Prostate gland (tissue), 2 donors: ENCODE measurements around the gene ANXA2.

Experiments
- POLR2AphosphoS5 ChIP-seq: sonication (generic); formaldehyde crosslinking; IDR thresholded peaks from one replicate; pipeline ENCODE4 v1.6.1; 2017; ENCODE audit warnings: antibody characterized with exemption
- TF ChIP-seq, protein P1 (sequence below), 4 experiments: fragments of 200-600 bp in 2 of 4; fragments of 450-650 bp in 2 of 4; sonication (generic) in 2 of 4; IDR thresholded peaks; 1 replicate in 3 of 4; 2 replicates in 1 of 4; pipeline ENCODE4 v1.5.1; 2016 to 2019; ENCODE audit warnings: antibody characterized with exemption in 4 of 4, mild to moderate bottlenecking in 2 of 4, moderate library complexity in 2 of 4

GRCh38 chr15:60384526-60385126, 13.2 kb downstream of the ANXA2 start:
- TF ChIP-seq, protein P1, sequence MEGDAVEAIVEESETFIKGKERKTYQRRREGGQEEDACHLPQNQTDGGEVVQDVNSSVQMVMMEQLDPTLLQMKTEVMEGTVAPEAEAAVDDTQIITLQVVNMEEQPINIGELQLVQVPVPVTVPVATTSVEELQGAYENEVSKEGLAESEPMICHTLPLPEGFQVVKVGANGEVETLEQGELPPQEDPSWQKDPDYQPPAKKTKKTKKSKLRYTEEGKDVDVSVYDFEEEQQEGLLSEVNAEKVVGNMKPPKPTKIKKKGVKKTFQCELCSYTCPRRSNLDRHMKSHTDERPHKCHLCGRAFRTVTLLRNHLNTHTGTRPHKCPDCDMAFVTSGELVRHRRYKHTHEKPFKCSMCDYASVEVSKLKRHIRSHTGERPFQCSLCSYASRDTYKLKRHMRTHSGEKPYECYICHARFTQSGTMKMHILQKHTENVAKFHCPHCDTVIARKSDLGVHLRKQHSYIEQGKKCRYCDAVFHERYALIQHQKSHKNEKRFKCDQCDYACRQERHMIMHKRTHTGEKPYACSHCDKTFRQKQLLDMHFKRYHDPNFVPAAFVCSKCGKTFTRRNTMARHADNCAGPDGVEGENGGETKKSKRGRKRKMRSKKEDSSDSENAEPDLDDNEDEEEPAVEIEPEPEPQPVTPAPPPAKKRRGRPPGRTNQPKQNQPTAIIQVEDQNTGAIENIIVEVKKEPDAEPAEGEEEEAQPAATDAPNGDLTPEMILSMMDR (IDR thresholded peaks at IDR 0.05) = no peak
- TF ChIP-seq POLR2AphosphoS5 = no peak
